GM13976 (cell line): ENCODE results near the gene VWA5A.

Source experiments
- DNase-seq: peaks from one replicate; pipeline ENCODE4 v3.0.0; 2012; ENCODE audit warnings: low spot score
- in situ Hi-C: fragments of 300-500 bp; cut with MboI; formaldehyde crosslinking; loops from one replicate; pipeline ENCODE4 v1.12.0; 2022; ENCODE audit warnings: low sequenced_read_pairs, mixed read lengths, inconsistent platforms; ENCODE audit not compliant: unreplicated experiment
- TF ChIP-seq, protein P1 (sequence below): IDR thresholded peaks from 2 replicates; pipeline ENCODE4 v1.5.1; 2012; ENCODE audit warnings: borderline replicate concordance, mild to moderate bottlenecking; ENCODE audit not compliant: insufficient read depth; ENCODE audit errors: extremely low read depth, missing control alignments, control extremely low read depth

The VWA5A gene

DNA sequence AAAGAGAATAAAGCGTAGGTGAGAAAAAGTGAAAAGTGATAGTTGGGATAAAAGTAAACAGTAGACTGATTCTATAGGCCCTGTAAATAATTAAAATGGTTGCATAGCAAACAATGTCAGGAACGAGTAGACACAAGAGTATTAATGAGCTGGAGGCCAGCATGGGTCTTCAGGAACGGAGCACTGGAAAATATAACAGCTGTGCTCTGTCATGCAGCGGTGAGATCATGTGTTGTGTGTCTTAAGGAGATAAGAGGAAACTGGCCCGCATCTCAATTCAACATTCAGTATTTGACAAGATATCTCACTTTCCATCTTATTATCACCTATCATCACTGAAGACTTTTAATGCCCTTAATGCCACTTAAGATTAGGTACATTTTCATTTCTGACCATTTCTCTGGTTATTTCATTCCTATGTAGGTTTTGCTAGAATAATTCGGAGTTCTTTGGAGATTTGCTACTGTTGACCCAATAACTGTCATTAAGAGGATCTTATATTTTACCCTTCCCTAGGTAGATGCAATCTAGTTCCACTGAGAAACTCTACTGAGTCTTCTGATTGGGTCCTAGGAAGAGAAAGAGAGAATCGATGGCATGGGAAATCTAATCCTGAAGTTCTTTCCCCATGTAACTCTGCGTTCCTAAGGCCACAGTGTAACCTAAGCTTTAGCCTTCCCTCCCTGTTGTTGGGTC, 35.5 kb upstream of the VWA5A start:
- in situ Hi-C loops: loop anchor here (10.0 kb wide), 1 partner anchor 115 kb away; no protein-coding TSS in a partner anchor

DNA sequence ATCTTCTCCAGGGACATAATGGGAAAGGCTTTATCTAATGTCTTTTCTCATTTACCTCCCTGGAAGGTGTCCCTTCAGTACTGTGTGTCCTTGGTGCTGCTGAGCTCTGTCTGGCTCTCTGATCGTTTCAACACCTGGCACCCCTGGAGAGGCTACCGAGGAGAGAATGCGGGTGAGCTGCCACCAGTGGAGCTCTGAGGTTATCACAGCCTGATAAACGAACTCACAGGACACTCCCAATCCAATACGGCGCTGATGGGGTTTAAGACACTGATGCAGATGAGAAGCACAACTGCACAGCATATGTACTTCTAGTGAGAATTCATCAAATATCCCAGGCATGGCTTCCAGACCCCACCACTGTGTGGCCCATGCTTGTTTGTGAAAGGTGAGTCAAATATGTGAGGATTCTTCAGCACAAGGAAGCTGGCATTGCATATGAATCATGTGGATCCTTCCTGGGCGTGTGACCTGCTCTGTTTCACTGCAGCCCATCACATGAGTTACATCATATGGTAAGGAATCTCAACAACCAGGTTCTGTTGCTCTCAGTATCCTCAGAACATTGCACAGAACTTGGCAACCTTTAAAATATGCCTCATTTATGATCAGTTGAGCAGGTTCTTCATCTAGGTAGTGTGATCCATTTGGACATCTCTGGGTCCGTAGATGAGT, 34.8 kb upstream of the VWA5A start:
- TF ChIP-seq, protein P1, sequence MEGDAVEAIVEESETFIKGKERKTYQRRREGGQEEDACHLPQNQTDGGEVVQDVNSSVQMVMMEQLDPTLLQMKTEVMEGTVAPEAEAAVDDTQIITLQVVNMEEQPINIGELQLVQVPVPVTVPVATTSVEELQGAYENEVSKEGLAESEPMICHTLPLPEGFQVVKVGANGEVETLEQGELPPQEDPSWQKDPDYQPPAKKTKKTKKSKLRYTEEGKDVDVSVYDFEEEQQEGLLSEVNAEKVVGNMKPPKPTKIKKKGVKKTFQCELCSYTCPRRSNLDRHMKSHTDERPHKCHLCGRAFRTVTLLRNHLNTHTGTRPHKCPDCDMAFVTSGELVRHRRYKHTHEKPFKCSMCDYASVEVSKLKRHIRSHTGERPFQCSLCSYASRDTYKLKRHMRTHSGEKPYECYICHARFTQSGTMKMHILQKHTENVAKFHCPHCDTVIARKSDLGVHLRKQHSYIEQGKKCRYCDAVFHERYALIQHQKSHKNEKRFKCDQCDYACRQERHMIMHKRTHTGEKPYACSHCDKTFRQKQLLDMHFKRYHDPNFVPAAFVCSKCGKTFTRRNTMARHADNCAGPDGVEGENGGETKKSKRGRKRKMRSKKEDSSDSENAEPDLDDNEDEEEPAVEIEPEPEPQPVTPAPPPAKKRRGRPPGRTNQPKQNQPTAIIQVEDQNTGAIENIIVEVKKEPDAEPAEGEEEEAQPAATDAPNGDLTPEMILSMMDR: no peak
- no peak for DNase-seq
- in situ Hi-C loops: no loop called here

More for the DNA sequence above, 35.5 kb upstream of the VWA5A start:
- TF ChIP-seq, protein P1: no peak
- no peak for DNase-seq

DNA sequence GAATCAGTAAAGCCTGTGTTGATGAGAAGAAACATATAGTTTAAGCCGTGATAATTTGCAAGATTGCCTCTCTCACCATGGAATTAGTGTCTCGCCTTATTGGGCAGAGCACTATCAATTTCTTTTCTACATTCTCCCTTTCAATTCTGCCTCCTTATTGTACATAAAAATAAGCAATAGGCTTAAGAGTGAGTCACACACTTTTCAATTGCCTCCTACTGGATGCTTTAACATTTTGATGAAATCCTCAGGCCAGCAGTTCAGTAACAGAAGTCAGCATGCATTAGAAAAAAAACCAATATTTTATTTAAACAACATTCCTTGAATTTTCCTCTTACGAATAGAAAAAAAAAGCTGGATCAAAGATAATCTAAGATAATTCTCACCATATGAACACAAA, 33.8 kb upstream of the VWA5A start:
- TF ChIP-seq, protein P1: no peak
- in situ Hi-C loops: no loop called here
- no peak for DNase-seq

DNA sequence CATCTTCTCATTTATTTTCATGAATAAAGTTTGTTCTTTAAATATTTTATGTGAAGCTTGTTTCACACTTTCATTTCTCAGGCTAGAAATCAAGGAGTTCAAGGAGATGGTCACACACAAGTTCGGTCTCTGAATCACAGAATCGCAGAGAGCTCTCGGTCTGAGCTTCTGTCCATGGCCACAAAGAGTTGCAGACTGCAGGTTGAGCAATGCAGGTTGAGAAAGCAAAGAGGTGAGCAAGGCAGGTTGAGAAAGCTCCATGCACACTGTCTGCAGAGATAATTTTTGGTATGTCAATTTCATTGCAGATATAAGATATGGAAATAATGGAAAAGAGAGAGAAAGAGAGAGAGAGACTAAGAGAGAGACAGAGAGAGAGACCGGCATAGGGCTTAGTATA, 32.9 kb upstream of the VWA5A start:
- no peak for DNase-seq
- in situ Hi-C loops: no loop called here
- TF ChIP-seq, protein P1: no peak

DNA sequence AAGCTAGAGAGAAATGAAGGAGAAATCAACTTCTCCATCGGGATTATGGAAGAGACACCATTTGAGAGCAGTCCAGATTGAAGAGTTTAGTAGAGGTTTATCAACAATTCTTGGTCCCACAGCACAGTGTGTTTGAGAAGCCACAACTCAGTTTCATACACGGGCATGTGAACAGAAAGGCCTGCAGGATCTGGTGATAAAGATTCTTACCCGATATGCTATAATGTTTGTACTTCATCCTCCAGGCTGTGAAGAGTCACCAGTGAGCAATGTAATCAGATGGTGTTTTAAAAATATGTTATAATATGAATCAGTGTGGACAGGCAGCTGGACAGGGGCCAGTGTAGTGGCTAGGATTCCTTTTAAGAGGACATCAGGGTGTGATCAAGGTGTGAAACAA, 29.7 kb upstream of the VWA5A start:
- in situ Hi-C loops: no loop called here
- TF ChIP-seq, protein P1: no peak
- DNase-seq: no peak

DNA sequence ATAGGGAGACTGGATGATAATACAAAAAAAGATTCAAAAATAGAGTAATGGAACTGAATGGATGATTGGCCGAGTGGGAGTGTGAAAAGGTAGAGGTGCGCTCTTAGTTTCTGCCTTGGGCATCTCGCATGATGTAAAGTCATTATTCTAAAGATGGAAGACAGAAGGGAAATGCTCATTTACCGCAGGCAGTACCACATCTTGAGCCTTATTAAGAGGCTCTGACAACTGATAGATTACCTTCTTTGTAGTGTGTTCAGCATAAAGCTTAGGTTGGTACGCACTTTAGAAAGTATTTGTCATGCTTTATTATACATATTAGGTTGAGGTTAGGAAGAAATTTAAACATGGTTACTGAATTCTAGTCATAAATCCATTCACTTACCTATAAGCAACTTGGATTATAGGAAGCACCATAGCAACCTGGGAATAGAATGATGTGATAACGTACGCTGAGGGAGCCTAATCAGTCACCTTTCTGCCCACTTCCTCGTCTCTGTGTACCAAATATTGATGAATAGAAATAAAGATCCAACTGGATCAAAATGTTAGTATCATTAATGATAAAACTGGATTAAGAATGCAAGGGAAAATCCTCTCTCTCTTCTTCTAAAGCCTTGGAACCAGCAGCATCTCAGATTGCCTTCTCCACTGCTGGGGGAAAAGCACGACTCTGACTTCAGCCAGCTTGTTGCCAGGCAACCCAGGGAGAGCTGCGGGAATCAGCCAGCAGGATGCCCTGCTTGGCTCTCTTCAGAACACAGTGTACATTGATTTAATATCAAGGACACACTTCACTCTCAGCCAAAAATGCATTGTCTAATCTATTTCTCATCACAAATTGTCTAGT, 29.0 kb upstream of the VWA5A start:
- in situ Hi-C loops: no loop called here
- TF ChIP-seq, protein P1: no peak
- no peak for DNase-seq
